Measurements from ENCODE around the gene RTCB. TPM values are rescaled to one million over a fixed set of nuclear protein-coding genes. Genes with fewer than 3 reads are reported as not detected.

The RTCB gene
- total and polyA plus RNA-seq, 9 donors = 53.9 to 74.5 (median 60.9) TPM

DNA sequence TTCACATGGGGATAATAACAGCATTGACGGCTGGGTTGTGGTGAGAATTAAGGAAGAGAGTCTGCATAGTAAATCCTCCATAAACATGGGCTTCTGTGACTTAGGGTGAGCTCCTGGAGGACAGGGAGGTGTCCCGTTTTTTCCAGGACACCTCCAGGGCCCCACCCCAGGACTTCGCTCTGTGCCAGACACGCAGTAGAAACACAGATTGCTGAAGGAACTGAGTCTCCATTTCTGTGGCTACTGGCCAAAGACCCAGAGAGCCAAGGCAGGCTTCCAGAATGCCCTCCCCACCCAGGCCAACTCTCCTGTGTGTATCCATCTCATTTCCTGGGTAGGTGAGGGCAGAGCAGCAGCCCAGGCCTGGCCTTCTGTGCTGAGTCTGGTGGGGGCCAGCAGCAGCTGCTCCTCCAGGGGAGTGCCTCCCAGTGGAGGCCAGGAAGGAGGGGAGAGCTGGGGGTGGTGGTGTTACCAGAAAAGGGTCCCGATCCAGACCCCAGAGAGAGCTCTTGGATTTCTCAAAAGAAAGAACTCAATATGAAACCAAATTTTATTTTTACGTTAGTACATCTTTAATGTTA is 63.9 kb downstream of the RTCB start:
- no CpG with 5 or more reads among the region's 6 CpGs for WGBS (ENCODE audit: insufficient coverage)
- no peaks in the 10 kb centered on the region for H3K27me3 ChIP-seq (ENCODE audit: control insufficient read depth, insufficient read depth, low read length)
- H3K4me3 ChIP-seq (ENCODE audit: low read length) = no peak overlapping the region
- no peaks in the 10 kb centered on the region for H3K36me3 ChIP-seq (ENCODE audit: control insufficient read depth, insufficient read depth, low read length)
- no peaks in the 10 kb centered on the region for H3K4me1 ChIP-seq (ENCODE audit: control insufficient read depth, insufficient read depth, low read length)
- no peaks in the 10 kb centered on the region for H3K9me3 ChIP-seq (replicated peaks; ENCODE audit: control insufficient read depth, low read depth, low read length)
- no peak for DNase-seq
- H3K27ac ChIP-seq (ENCODE audit: low read length) = no peak overlapping the region

DNA sequence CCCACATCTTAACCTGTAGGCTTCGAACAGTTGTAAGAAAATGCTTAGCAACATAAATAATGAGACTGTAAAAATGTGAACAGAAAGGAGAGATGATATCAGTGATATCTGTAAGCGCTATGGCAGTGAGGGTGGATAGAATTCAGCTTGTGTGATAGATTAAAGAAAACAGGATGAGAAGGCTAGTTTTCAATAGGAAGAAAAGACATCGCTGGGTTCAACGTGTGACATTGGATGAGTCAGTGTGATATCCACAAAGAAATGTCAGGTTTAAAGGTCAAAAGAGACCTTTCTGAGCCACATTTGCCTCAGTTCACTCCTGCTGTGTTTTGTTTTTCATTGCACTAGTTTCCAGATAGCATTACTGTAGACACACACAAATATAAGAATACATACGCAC is 68.1 kb downstream of the RTCB start:
- 60% methylated on average over 3 of the region's 5 CpGs for WGBS (ENCODE audit: insufficient coverage)

DNA sequence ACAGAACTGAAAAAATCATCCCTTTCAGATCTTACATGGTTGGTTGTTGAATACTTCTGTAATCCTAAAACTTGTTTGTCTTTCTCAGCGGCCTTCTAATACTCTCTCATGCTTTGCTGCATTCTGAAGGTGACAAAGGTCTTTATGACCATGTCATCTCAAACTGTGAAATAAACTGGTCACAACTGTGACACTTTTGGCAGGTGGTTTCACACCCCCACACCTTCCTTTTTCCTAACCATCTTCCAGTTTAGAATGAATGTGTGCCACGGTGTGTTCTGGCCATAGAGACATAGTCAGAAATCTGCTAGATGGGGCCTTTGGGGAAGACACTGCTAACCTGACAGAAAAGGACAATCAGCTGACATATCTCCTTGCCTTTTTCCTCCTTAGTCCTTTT is 69.1 kb downstream of the RTCB start:
- Histone ChIP-seq H3K36me3 (ENCODE audit: control insufficient read depth, insufficient read depth, low read length) (no peaks in the 10 kb centered on the region), H3K4me3 (ENCODE audit: low read length) (no peak overlapping the region), H3K4me1 (ENCODE audit: control insufficient read depth, insufficient read depth, low read length) (no peaks in the 10 kb centered on the region), H3K27me3 (ENCODE audit: control insufficient read depth, insufficient read depth, low read length) (peaks cover 4% of the 10 kb centered on the region), H3K9me3 (replicated peaks; ENCODE audit: control insufficient read depth, low read depth, low read length) (no peaks in the 10 kb centered on the region), H3K27ac (ENCODE audit: low read length) (no peak overlapping the region)
- no peak for DNase-seq
- 100% methylated on average over 1 of the region's 2 CpGs for WGBS (ENCODE audit: insufficient coverage)

More for the DNA sequence above, 68.1 kb downstream of the RTCB start:
- DNase-seq = no peak
- Histone ChIP-seq H3K27me3 (ENCODE audit: control insufficient read depth, insufficient read depth, low read length) (peaks cover 4% of the 10 kb centered on the region), H3K36me3 (ENCODE audit: control insufficient read depth, insufficient read depth, low read length) (no peaks in the 10 kb centered on the region), H3K4me3 (ENCODE audit: low read length) (no peak overlapping the region), H3K9me3 (replicated peaks; ENCODE audit: control insufficient read depth, low read depth, low read length) (no peaks in the 10 kb centered on the region), H3K4me1 (ENCODE audit: control insufficient read depth, insufficient read depth, low read length) (no peaks in the 10 kb centered on the region), H3K27ac (ENCODE audit: low read length) (no peak overlapping the region)

DNA sequence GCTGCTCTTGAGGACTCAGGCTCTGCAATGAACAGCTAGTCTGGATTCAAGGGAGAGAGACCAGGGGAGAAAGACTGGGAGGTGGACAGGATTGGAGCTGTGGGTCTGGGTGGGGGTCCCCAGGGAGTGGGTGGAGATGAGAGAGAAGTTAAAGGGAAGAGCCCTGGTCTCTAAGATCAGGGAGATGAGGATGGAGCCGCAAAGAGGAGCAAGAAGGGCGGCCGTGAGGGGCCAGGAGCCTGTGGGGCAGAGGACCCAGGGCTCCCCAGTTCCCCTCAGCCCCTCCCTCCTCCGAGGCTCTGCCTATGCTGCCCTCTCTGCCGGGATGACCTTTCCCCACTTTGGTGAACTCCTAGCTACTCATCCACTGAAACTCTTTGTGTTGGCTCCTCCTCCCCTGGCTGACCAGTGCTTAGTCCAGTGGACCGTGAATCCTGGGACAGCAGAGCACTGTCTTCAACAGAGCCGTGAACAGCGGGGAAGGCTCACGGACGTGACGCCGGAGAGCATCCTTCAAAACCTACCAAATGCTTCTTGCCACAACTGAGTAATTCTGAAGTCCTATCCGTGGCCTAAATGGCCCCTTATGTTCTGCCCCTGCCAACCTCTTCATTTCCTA is 70.8 kb downstream of the RTCB start:
- WGBS (ENCODE audit: insufficient coverage) = 67% methylated on average over 12 of the region's 13 CpGs

DNA sequence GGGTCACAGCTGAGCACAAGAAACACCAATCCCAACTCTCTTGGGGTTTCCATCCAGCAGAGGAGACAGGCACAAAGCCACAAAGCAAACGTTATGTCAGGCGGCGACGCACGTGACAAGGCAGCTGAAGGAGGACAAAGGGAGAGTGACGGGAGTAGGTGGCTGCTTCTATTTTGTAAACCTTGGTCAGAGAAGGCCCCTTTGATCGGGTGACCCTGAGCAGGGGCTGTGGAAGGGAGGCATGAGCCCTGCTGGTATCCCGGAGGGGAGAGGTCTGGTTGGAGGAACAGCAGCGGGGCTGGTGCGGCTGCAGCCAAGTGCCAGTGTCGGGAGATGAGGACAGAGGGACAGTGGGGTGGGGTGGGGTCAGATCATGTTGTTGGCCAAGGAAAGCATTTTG is 71.6 kb downstream of the RTCB start:
- Histone ChIP-seq H3K4me3 (ENCODE audit: low read length) (no peak overlapping the region), H3K36me3 (ENCODE audit: control insufficient read depth, insufficient read depth, low read length) (no peaks in the 10 kb centered on the region), H3K27ac (ENCODE audit: low read length) (no peak overlapping the region), H3K9me3 (replicated peaks; ENCODE audit: control insufficient read depth, low read depth, low read length) (no peaks in the 10 kb centered on the region), H3K27me3 (ENCODE audit: control insufficient read depth, insufficient read depth, low read length) (peaks cover 4% of the 10 kb centered on the region), H3K4me1 (ENCODE audit: control insufficient read depth, insufficient read depth, low read length) (peaks cover 9% of the 10 kb centered on the region)
- 80% methylated on average over 11 of the region's 11 CpGs for WGBS (ENCODE audit: insufficient coverage)
- DNase-seq = no peak

More for the DNA sequence above, 70.8 kb downstream of the RTCB start:
- H3K36me3 ChIP-seq (ENCODE audit: control insufficient read depth, insufficient read depth, low read length) = no peaks in the 10 kb centered on the region
- no peaks in the 10 kb centered on the region for H3K9me3 ChIP-seq (replicated peaks; ENCODE audit: control insufficient read depth, low read depth, low read length)
- H3K27ac ChIP-seq (ENCODE audit: low read length) = no peak overlapping the region
- no peak overlapping the region for H3K4me3 ChIP-seq (ENCODE audit: low read length)
- no peak for DNase-seq
- H3K27me3 ChIP-seq (ENCODE audit: control insufficient read depth, insufficient read depth, low read length) = peaks cover 4% of the 10 kb centered on the region
- H3K4me1 ChIP-seq (ENCODE audit: control insufficient read depth, insufficient read depth, low read length) = peaks cover 6% of the 10 kb centered on the region

DNA sequence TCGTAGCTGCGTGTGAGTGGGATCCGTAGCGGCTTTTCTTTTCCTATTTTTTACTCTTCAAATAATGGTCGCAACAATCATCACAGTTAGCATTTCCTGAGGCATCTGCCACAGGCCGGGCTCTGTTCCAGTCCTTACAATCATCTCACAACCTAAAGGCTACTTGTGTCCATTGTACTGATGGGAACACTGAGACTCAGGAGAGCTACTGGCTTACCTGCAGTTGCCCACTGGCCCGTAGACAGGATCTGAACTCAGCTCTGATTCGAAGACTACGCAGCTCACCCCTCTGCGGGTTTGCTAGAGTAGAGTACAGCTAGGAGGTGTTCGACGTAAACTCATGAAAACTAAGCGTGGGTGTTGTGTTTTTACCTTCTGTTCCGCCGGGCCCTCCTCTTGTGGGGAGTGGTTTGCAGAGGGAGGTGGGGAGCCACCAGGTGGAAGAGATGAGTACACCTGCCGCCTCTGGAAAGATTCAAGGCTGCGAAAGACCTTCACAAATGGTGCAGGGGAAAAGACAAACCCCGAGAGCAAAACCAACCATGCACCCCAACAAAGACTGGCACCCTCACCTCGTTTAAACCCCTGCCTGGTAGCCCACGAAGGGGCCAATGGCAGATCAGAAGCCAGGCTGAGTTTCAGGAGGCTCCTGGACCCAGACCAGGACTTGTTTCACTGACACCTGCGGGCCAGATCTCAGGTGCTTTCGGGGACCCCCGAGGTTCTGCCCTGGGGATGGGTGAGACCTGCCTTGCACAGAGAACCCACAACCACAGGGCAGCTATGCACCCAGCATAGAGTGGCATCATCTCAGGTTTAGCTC is 72.6 kb downstream of the RTCB start:
- Histone ChIP-seq H3K27me3 (ENCODE audit: control insufficient read depth, insufficient read depth, low read length) (peaks cover 4% of the 10 kb centered on the region), H3K36me3 (ENCODE audit: control insufficient read depth, insufficient read depth, low read length) (no peaks in the 10 kb centered on the region), H3K4me1 (ENCODE audit: control insufficient read depth, insufficient read depth, low read length) (peaks cover 9% of the 10 kb centered on the region), H3K27ac (ENCODE audit: low read length) (no peak overlapping the region), H3K4me3 (ENCODE audit: low read length) (no peak overlapping the region), H3K9me3 (replicated peaks; ENCODE audit: control insufficient read depth, low read depth, low read length) (no peaks in the 10 kb centered on the region)
- no peak for DNase-seq
- WGBS (ENCODE audit: insufficient coverage) = 92% methylated on average over 14 of the region's 23 CpGs

DNA sequence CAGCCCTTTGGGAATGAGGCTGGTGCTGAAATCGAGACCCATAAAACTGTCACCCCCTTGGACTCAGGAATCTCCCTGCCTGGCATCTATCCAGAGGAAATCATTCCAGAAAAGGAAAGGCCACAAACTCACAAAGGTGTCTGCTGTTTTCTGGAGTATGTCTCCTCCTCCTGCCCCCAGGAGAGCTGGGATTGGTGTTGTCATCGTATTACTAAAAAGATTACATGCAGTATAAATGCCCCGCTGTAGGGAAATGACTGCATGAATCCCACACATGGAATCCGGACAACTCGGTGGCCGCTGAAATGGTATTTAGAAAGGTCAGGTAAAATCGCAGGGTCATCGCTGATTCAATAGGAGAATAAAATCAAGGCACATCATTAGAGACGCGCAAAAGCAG is 73.3 kb downstream of the RTCB start:
- Histone ChIP-seq H3K27ac (ENCODE audit: low read length) (no peak overlapping the region), H3K4me1 (ENCODE audit: control insufficient read depth, insufficient read depth, low read length) (peaks cover 9% of the 10 kb centered on the region), H3K36me3 (ENCODE audit: control insufficient read depth, insufficient read depth, low read length) (no peaks in the 10 kb centered on the region), H3K27me3 (ENCODE audit: control insufficient read depth, insufficient read depth, low read length) (peaks cover 4% of the 10 kb centered on the region), H3K4me3 (ENCODE audit: low read length) (no peak overlapping the region), H3K9me3 (replicated peaks; ENCODE audit: control insufficient read depth, low read depth, low read length) (no peaks in the 10 kb centered on the region)
- WGBS (ENCODE audit: insufficient coverage) = 76% methylated on average over 8 of the region's 10 CpGs
- DNase-seq = no peak

Other genes with a start within 250 kb of the RTCB start
- gene RFPL2, start 207.2 kb downstream of the RTCB start, total RNA-seq = not detected
- gene RFPL2, start 207.2 kb downstream of the RTCB start, polyA plus RNA-seq (ENCODE audit: insufficient read depth in 1 of 8, insufficient read length in 8 of 8, low replicate concordance in 1 of 8) = under 1 TPM in 3 of 8 donors, not detected in 5; 0.10 to 0.28 (median 0.12) TPM
- 0.49 TPM for gene SLC5A4, start 156.9 kb downstream of the RTCB start, total RNA-seq
- under 1 TPM; 0.19 to 0.96 (median 0.56) TPM for gene SLC5A4, start 156.9 kb downstream of the RTCB start, polyA plus RNA-seq (ENCODE audit: insufficient read depth in 1 of 8, insufficient read length in 8 of 8, low replicate concordance in 1 of 8)
- not detected for gene RFPL3, start 54.4 kb downstream of the RTCB start, total RNA-seq
- gene RFPL3, start 54.4 kb downstream of the RTCB start, polyA plus RNA-seq (ENCODE audit: insufficient read depth in 1 of 8, insufficient read length in 8 of 8, low replicate concordance in 1 of 8) = under 1 TPM in 1 of 8 donors, not detected in 7; 0.35 TPM
- not detected for gene BPIFC, start 52.2 kb upstream of the RTCB start, total RNA-seq
- under 1 TPM in 1 of 8 donors, not detected in 7; 0.28 TPM for gene BPIFC, start 52.2 kb upstream of the RTCB start, polyA plus RNA-seq (ENCODE audit: insufficient read depth in 1 of 8, insufficient read length in 8 of 8, low replicate concordance in 1 of 8)
- 62.2 TPM for gene FBXO7, start 62.6 kb upstream of the RTCB start, total RNA-seq
- gene FBXO7, start 62.6 kb upstream of the RTCB start, polyA plus RNA-seq (ENCODE audit: insufficient read depth in 1 of 8, insufficient read length in 8 of 8, low replicate concordance in 1 of 8) = 10 to 100 TPM; 53.2 to 65.9 (median 60.6) TPM

Measured in muscle of leg (tissue), 11 donors.